Glutamatergic neuron (in vitro differentiated cells): Measurements from ENCODE around the gene RAPGEF1. TPM values are rescaled to one million over a fixed set of nuclear protein-coding genes. Genes with fewer than 3 reads are reported as not detected.
"Not testable (repeated sequence)": the region's sequence is repeated elsewhere in the genome, so short reads cannot be mapped to it uniquely, and the experiment has no call there.

Experiments
- DNase-seq: peaks from one replicate; pipeline ENCODE4 v3.0.0; 2022
- H3K27ac Mint-ChIP-seq: one replicate; pipeline ENCODE4 v1.8.0; 2020; ENCODE audit warnings: mild to moderate bottlenecking, mixed read lengths, inconsistent platforms; ENCODE audit not compliant: unreplicated experiment
- H3K27me3 Mint-ChIP-seq: one replicate; pipeline ENCODE4 v1.8.0; 2020; ENCODE audit warnings: mild to moderate bottlenecking, moderate library complexity, mixed read lengths, inconsistent platforms; ENCODE audit not compliant: unreplicated experiment
- H3K36me3 Mint-ChIP-seq: one replicate; pipeline ENCODE4 v1.8.0; 2020; ENCODE audit warnings: mild to moderate bottlenecking, mixed read lengths, inconsistent platforms; ENCODE audit not compliant: unreplicated experiment
- H3K4me1 Mint-ChIP-seq: one replicate; pipeline ENCODE4 v1.8.0; 2020; ENCODE audit warnings: mild to moderate bottlenecking, low read depth, mixed read lengths, inconsistent platforms; ENCODE audit not compliant: unreplicated experiment
- H3K4me3 Mint-ChIP-seq: one replicate; pipeline ENCODE4 v1.8.0; 2020; ENCODE audit warnings: mild to moderate bottlenecking, mixed read lengths, inconsistent platforms; ENCODE audit not compliant: unreplicated experiment
- H3K9me3 Mint-ChIP-seq: one replicate; pipeline ENCODE4 v1.8.0; 2020; ENCODE audit warnings: mild to moderate bottlenecking, moderate library complexity, mixed read lengths, inconsistent platforms; ENCODE audit not compliant: unreplicated experiment
- total RNA-seq: library from RNA; stranded (reverse); fragmentation: NEBNext Ultra II Directional; extraction: Animal tissue kit (Norgen Biotek cat#: 25700); gene quantifications from one replicate; pipeline ENCODE4 v1.2.1, GENCODE V29; 2021; ENCODE audit not compliant: unreplicated experiment
- TF ChIP-seq, protein P1 (sequence below): fragments of 200-600 bp; sonication (generic); IDR thresholded peaks from one replicate; pipeline ENCODE4 v1.5.0; 2021; ENCODE audit not compliant: partially characterized antibody, unreplicated experiment

RAPGEF1 gene
- total RNA-seq, 1 donor from 2014 or later = 319 TPM

DNA sequence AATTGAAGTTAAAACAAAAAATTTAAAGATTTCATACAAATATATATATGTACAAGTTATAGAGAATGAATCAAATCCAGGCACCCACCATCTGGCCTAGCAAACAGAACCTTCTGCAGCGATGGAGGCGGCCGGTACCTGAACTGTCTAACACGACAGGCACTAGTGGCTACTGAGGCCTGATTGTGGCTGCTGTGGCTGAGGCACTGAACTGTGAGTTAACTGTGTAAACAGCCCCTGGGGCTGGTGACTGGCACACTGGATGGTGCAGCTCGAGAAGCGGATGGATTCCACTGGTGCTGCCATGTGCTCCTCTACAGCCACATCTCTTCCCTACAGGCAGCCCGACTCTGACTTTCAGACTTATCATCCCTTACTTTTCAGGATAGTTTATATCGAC is 82.4 kb downstream of the RAPGEF1 start:
- Mint-ChIP-seq H3K4me1 (peaks cover 46% of the 10 kb centered on the region), H3K4me3 (no peak overlapping the region), H3K27me3 (peaks cover 3% of the 10 kb centered on the region), H3K9me3 (peaks cover 6% of the 10 kb centered on the region), H3K36me3 (no peaks in the 10 kb centered on the region), H3K27ac (no peak overlapping the region)
- TF ChIP-seq, protein P1, sequence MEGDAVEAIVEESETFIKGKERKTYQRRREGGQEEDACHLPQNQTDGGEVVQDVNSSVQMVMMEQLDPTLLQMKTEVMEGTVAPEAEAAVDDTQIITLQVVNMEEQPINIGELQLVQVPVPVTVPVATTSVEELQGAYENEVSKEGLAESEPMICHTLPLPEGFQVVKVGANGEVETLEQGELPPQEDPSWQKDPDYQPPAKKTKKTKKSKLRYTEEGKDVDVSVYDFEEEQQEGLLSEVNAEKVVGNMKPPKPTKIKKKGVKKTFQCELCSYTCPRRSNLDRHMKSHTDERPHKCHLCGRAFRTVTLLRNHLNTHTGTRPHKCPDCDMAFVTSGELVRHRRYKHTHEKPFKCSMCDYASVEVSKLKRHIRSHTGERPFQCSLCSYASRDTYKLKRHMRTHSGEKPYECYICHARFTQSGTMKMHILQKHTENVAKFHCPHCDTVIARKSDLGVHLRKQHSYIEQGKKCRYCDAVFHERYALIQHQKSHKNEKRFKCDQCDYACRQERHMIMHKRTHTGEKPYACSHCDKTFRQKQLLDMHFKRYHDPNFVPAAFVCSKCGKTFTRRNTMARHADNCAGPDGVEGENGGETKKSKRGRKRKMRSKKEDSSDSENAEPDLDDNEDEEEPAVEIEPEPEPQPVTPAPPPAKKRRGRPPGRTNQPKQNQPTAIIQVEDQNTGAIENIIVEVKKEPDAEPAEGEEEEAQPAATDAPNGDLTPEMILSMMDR = no peak
- no peak for DNase-seq

DNA sequence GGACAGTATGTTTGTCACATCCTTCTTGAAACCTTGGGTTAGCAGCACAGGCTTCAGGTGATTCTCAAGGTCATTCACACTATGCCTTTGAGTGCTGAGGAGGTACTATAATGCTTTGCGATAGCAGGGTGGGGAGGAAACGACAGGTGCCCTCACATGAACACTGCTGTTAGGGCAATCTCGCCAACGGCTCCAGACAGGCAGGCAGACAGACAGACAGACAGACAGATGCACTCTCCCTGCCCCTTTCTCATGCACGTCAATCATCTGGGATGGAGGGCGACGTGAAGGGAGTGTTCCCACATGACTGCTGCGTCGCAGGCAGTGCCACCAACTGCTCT is 82.9 kb downstream of the RAPGEF1 start:
- H3K36me3 Mint-ChIP-seq = no peaks in the 10 kb centered on the region
- peaks cover 5% of the 10 kb centered on the region for H3K9me3 Mint-ChIP-seq
- no peak for DNase-seq
- H3K27me3 Mint-ChIP-seq = peaks cover 3% of the 10 kb centered on the region
- H3K4me3 Mint-ChIP-seq = no peak overlapping the region
- no peak overlapping the region for H3K27ac Mint-ChIP-seq
- TF ChIP-seq, protein P1 = no peak
- H3K4me1 Mint-ChIP-seq = peaks cover 44% of the 10 kb centered on the region

DNA sequence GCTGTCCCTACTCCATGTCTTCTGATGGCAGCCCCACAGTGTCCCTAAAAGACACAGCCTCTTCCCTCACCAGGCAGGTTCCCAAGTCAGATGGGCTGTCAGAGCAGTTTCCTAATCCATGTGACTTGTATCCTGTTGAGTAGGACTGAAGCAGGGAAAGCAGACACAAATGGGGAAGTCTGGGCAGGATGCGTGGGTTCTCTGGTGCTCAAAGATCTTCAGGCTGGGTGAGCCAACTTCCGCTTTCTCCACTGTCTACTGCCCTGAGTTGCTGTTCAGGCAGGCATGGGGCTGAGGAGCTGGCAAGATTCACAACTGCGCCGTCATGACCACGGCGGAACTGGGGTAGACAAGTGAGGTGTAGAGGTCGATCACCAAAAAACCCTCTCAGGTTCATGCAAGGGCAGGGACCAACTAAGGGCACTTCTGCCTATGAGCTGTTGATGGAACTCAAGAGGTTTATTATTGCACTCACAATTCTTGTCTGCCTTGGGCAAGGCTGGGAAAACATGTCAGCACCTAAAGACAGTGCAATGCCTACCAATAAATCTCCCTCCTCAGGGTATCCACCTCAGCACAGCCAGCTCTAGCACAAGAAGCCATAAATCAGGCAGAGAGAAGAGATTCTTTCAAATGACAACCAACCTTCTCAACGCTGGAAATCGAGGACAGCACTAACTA is 83.4 kb downstream of the RAPGEF1 start:
- no peak overlapping the region for H3K4me3 Mint-ChIP-seq
- H3K27me3 Mint-ChIP-seq = peaks cover 3% of the 10 kb centered on the region
- H3K27ac Mint-ChIP-seq = peak overlapping the region; percentile 0
- TF ChIP-seq, protein P1 = no peak
- H3K36me3 Mint-ChIP-seq = no peaks in the 10 kb centered on the region
- DNase-seq = no peak
- H3K4me1 Mint-ChIP-seq = peaks cover 42% of the 10 kb centered on the region
- peaks cover 3% of the 10 kb centered on the region for H3K9me3 Mint-ChIP-seq

DNA sequence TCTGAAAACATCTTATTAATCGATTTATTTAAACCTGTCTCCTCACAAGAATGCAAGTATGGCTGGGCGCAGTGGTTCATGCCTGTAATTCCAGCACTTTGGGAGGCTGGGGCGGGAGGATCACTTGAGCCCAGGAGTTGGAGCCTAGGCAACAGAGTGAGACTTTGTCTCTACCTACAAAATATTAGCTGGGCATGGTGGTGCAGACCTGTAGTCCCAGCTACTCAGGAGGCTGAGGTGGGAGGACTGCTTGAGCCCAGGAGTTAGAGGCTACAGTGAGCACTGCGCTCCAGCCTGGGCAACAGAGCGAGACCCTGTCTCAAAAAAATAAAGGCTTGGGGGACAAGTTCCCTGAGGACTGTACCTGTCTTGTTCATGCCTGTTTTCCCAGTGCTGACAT is 85.5 kb downstream of the RAPGEF1 start:
- H3K4me1 Mint-ChIP-seq = peaks cover 43% of the 10 kb centered on the region
- H3K4me3 Mint-ChIP-seq, DNase-seq, H3K36me3 Mint-ChIP-seq, H3K27me3 Mint-ChIP-seq, H3K27ac Mint-ChIP-seq, H3K9me3 Mint-ChIP-seq: not testable (repeated sequence)

DNA sequence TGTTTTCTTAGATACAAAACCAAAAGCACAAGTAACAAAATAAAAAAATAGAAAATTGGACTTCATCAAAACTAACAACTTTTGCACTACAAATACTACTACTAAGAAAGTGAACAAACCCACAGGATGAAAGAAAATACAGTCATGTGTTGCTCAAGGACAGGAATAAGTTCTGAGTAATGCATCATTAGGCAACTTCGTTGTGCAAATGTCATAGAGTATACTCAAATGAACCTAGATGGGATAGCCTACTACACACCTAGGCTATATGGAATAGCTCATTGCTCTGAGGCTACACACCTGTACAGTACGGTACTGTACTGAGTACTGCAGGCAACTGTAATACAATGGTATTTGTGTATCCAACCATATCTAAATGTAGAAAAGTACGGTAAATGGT is 88.3 kb downstream of the RAPGEF1 start:
- Mint-ChIP-seq H3K4me1 (peaks cover 40% of the 10 kb centered on the region), H3K36me3 (peaks cover 3% of the 10 kb centered on the region), H3K9me3 (no peaks in the 10 kb centered on the region), H3K27ac (no peak overlapping the region), H3K4me3 (no peak overlapping the region), H3K27me3 (peaks cover 3% of the 10 kb centered on the region)
- TF ChIP-seq, protein P1 = no peak
- no peak for DNase-seq
